Measurements from ENCODE around the gene KDM4B. TPM values are rescaled to one million over a fixed set of nuclear protein-coding genes. Genes with fewer than 3 reads are reported as not detected.

The KDM4B gene
- total RNA-seq, 1 experiment from 2014 or later, result 43.7 TPM

GRCh38 chr19:5041168-5041912 is 72.4 kb downstream of the KDM4B start:
- H2BK12ac ChIP-seq (ENCODE audit: insufficient read length, low read depth, low read length), result no peak overlapping the region
- no peaks in the 10 kb centered on the region for H3K79me1 ChIP-seq (ENCODE audit: insufficient read depth, low read depth, low read length, poor library complexity, severe bottlenecking)
- no peak overlapping the region for H4K8ac ChIP-seq (replicated peaks; ENCODE audit: insufficient read length, low read depth, low read length)
- H3K27ac ChIP-seq (ENCODE audit: insufficient read length, low read depth, low read length), result no peak overlapping the region
- H3K56ac ChIP-seq (ENCODE audit: insufficient read length, low read depth, low read length), result no peak overlapping the region
- H4K91ac ChIP-seq (ENCODE audit: insufficient read length, low read depth, low read length), result no peak overlapping the region
- H3K27me3 ChIP-seq (ENCODE audit: insufficient read depth, low read length), result no peaks in the 10 kb centered on the region
- no peak overlapping the region for H2AFZ ChIP-seq (ENCODE audit: low read length)
- no peak for DNase-seq
- H3K4me2 ChIP-seq (ENCODE audit: insufficient read depth, insufficient read length, low read length), result no peak overlapping the region
- no peak overlapping the region for H4K5ac ChIP-seq (ENCODE audit: insufficient read length, low read depth, low read length)
- Mint-ChIP-seq H3K4me3 (no peak overlapping the region), H3K27ac (no peak overlapping the region; a peak in 1 of 7 replicates), H3K36me3 (ENCODE audit: insufficient read depth in 1 of 3, low read depth in 3 of 3) (peaks cover 5 to 37% (median 26%) of the 10 kb centered on the region in 3 experiments; a peak in 6 of 7 replicates), H3K9me3 (no peaks in the 10 kb centered on the region), H3K4me1 (peaks cover 0 to 12% of the 10 kb centered on the region in 2 experiments; a peak in 2 of 4 replicates), H3K27me3 (ENCODE audit: low read depth) (no peaks in the 10 kb centered on the region)
- WGBS (ENCODE audit: extremely low coverage, insufficient read length, low lambda C conversion rate), result no CpG with 5 or more reads among the region's 29 CpGs
- H3K4ac ChIP-seq (ENCODE audit: low read depth, low read length), result no peak overlapping the region
- TF ChIP-seq CTCF (conservative IDR thresholded peaks at IDR 0.05), result no peak
- no peaks in the 10 kb centered on the region for H3K79me2 ChIP-seq (ENCODE audit: insufficient read depth, low read length)
- H4K20me1 ChIP-seq (ENCODE audit: control insufficient read depth, insufficient read depth, insufficient read length), result no peaks in the 10 kb centered on the region
- H3K18ac ChIP-seq (ENCODE audit: insufficient read length, low read depth, low read length), result no peak overlapping the region
- H3K14ac ChIP-seq (ENCODE audit: insufficient read depth, low read length), result no peak overlapping the region; the same call in 1 of the 2 replicates
- H3K23ac ChIP-seq (ENCODE audit: insufficient read length, low read depth, low read length), result no peak overlapping the region
- H3K4me1 ChIP-seq (ENCODE audit: insufficient read depth, low read length), result no peaks in the 10 kb centered on the region
- no peak overlapping the region for H2BK5ac ChIP-seq (ENCODE audit: insufficient read length, low read length)
- H3T11ph ChIP-seq (ENCODE audit: low read length), result no peak overlapping the region
- H2AK5ac ChIP-seq (ENCODE audit: insufficient read length, low read length), result no peak overlapping the region
- no peak overlapping the region for H3K9ac ChIP-seq (ENCODE audit: extremely low read depth, insufficient read length, low read length)
- H2BK20ac ChIP-seq (ENCODE audit: low read depth, low read length, poor library complexity, severe bottlenecking), result no peak overlapping the region
- no peak overlapping the region for H2BK15ac ChIP-seq (ENCODE audit: low read depth, low read length)
- H3K9me3 ChIP-seq (ENCODE audit: control insufficient read depth, low read depth, low read length), result no peaks in the 10 kb centered on the region
- H3K23me2 ChIP-seq (ENCODE audit: insufficient read length, low read depth, low read length, poor library complexity, severe bottlenecking), result no peaks in the 10 kb centered on the region
- H2BK120ac ChIP-seq (ENCODE audit: low read depth, low read length, poor library complexity, severe bottlenecking), result no peak overlapping the region
